Adrenal gland (tissue), 12 donors: Measurements from ENCODE around the gene DHX30. TPM values are rescaled to one million over a fixed set of nuclear protein-coding genes. Genes with fewer than 3 reads are reported as not detected.
A peak's percentile ranks its signal among the peaks of the same experiment; 100 is the strongest.

Experiments used
- DNase-seq, 7 donors: peaks; one replicate each; pipeline ENCODE4 v3.0.0-alpha.2; 2019 to 2020
- H3K27ac ChIP-seq, 5 donors: fragments of 200-600 bp; sonication (generic) in 4 of 5; 1 replicate in 3 of 5; 2 replicates in 2 of 5; pipeline versions ENCODE4 v1.5.1 to v1.8.0; 2016 to 2020; ENCODE audit warnings: mild to moderate bottlenecking in 1 of 5
- H3K27me3 ChIP-seq: fragments of 200-600 bp; 2 replicates; pipeline ENCODE4 v1.8.0; 2021
- H3K36me3 ChIP-seq, 2 donors: fragments of 200-600 bp; replicated peaks in 1 of 2; 1 replicate in 1 of 2; 2 replicates in 1 of 2; pipeline versions ENCODE4 v1.5.1 to v1.8.0; 2018 to 2022
- H3K4me1 ChIP-seq, 2 donors: fragments of 200-600 bp; replicated peaks in 1 of 2; 1 replicate in 1 of 2; 2 replicates in 1 of 2; pipeline versions ENCODE4 v1.5.1 to v1.8.0; 2018 to 2021
- H3K4me3 ChIP-seq, 4 donors: fragments of 200-600 bp; sonication (generic) in 3 of 4; one replicate each; pipeline ENCODE4 v1.5.1; 2016 to 2018
- H3K9me3 ChIP-seq, 3 donors: fragments of 200-600 bp; sonication (generic) in 1 of 3; replicated peaks in 1 of 3; 1 replicate in 2 of 3; 2 replicates in 1 of 3; pipeline versions ENCODE4 v1.5.1 to v1.8.0; 2016 to 2021
- CTCF ChIP-seq, 6 experiments: fragments of 450-650 bp in 4 of 6; fragments of 200-600 bp in 2 of 6; sonication (generic) in 1 of 6; IDR thresholded peaks; 1 replicate in 5 of 6; 2 replicates in 1 of 6; pipeline versions ENCODE4 v1.5.1 to v1.8.0; 2016 to 2021; ENCODE audit warnings: antibody characterized with exemption in 6 of 6, mild to moderate bottlenecking in 2 of 6, moderate library complexity in 1 of 6
- POLR2A ChIP-seq, 2 donors: fragments of 450-650 bp; IDR thresholded peaks; one replicate each; pipeline ENCODE4 v1.6.1; 2017; ENCODE audit warnings: antibody characterized with exemption in 2 of 2, mild to moderate bottlenecking in 2 of 2, moderate library complexity in 1 of 2
- WGBS, 4 donors: extraction: QIAGEN DNeasy Blood & Tissue Kit in 2 of 4; methylation state at CpG; one replicate each; pipeline versions ENCODE4 v1.1.5 to v1.1.7; 2013 to 2017; 5-methylcytosine and 5-hydroxymethylcytosine counted together
- intact Hi-C, 2 donors: fragments of 100-400 bp; cut with DNase I; formaldehyde crosslinking; loops; one replicate each; pipeline versions ENCODE4 v1.14.1 to v1.15.0; 2022 to 2023
- polyA plus RNA-seq, 3 donors: library from polyadenylated mRNA; stranded (reverse); fragments of 200-250 nt in 2 of 3; fragments of 350-450 nt in 1 of 3; fragmentation: Illumina TruSeq in 1 of 3; extraction: RNeasy Lipid Tissue Mini Kit (QIAGEN cat#74804) in 1 of 3; gene quantifications; one replicate each; pipeline ENCODE4 v1.2.3, GENCODE V29; 2013 to 2014
- total RNA-seq, 9 donors: library from RNA; depleted of rRNA in 4 of 9; stranded (reverse); fragments of >200 nt in 4 of 9; fragments of 120-200 nt in 1 of 9; fragmentation: NEBNext Ultra II Directional in 1 of 9; extraction: Animal tissue kit (Norgen Biotek cat#: 25700) in 1 of 9; gene quantifications; one replicate each; pipeline versions ENCODE4 v1.1.0 to v1.2.4, GENCODE V29; 2013 to 2023
- donor health status: healthy with polysubstance abuse.
- donor health status: Bipolar disorder and iron deficiency.
- donor health status: DM: yes; HTN: yes; CAD: no.
- donor health status: DM: no; HTN: no; CAD: no.
- donor health status: DM: no; HTN: no; CAD: no.
- donor health status: DM: yes; HTN: yes; CAD: no.

DHX30 gene
- total and polyA plus RNA-seq, 12 donors = 35.5 to 79.9 (median 62.2) TPM

DNA sequence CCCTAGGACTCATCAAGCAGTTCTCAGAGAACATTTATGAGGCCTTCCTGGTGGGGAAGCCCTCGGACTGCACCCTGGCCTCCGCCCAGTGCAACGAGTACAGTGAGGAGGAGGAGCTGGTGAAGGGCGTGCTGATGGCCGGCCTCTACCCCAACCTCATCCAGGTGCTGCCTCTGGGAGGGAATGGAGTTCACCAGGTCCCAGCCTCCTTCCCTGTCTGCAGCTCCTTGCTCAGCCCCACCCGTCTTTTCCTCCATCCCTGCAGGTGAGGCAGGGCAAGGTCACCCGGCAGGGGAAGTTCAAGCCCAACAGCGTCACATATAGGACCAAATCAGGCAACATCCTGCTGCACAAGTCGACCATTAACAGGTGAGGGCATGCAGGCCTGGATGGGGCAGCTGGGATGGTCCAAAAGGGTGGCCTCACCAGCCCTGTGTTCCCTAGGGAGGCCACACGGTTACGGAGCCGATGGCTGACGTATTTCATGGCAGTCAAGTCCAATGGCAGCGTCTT lies 46.3 kb downstream of the DHX30 start:
- H3K4me3 ChIP-seq = no peak overlapping the region
- no peak overlapping the region for H3K27ac ChIP-seq
- peaks cover 0 to 85% of the 10 kb centered on the region in 2 donors for H3K36me3 ChIP-seq
- intact Hi-C loops = loop anchor here in 1 of 2 donors (5.0 to 10.0 kb wide), 2 partner anchors 146 to 308 kb away; no protein-coding TSS in a partner anchor
- no peaks in the 10 kb centered on the region for H3K4me1 ChIP-seq
- no peak for TF ChIP-seq CTCF (IDR thresholded peaks at IDR 0.05)
- no peak for TF ChIP-seq POLR2A (IDR thresholded peaks at IDR 0.05)
- no peaks in the 10 kb centered on the region for H3K9me3 ChIP-seq
- 80 to 89% (median 86%) methylated on average over 6 to 14 of the region's 14 CpGs for WGBS, 4 donors
- no peak for DNase-seq
- H3K27me3 ChIP-seq = no peaks in the 10 kb centered on the region

- Histone ChIP-seq H3K4me3 (no peak overlapping the region), H3K27ac (no peak overlapping the region), H3K4me1 (no peaks in the 10 kb centered on the region), H3K27me3 (no peaks in the 10 kb centered on the region), H3K9me3 (no peaks in the 10 kb centered on the region), H3K36me3 (peaks cover 0 to 85% of the 10 kb centered on the region in 2 donors)
- intact Hi-C loops = loop anchor here in 1 of 2 donors (5.0 to 10.0 kb wide), 2 partner anchors 145 to 307 kb away; no protein-coding TSS in a partner anchor
- no peak for DNase-seq
- 66 to 90% (median 87%) methylated on average over 5 to 35 of the region's 35 CpGs for WGBS, 4 donors
- no peak for TF ChIP-seq POLR2A (IDR thresholded peaks at IDR 0.05)
- peak in 5 of 6 experiments; percentile 22 to 42 (median 25) for TF ChIP-seq CTCF (IDR thresholded peaks at IDR 0.05)
Observed at GRCh38 chr3:47849699-47850563, 47.0 kb downstream of the DHX30 start.

DNA sequence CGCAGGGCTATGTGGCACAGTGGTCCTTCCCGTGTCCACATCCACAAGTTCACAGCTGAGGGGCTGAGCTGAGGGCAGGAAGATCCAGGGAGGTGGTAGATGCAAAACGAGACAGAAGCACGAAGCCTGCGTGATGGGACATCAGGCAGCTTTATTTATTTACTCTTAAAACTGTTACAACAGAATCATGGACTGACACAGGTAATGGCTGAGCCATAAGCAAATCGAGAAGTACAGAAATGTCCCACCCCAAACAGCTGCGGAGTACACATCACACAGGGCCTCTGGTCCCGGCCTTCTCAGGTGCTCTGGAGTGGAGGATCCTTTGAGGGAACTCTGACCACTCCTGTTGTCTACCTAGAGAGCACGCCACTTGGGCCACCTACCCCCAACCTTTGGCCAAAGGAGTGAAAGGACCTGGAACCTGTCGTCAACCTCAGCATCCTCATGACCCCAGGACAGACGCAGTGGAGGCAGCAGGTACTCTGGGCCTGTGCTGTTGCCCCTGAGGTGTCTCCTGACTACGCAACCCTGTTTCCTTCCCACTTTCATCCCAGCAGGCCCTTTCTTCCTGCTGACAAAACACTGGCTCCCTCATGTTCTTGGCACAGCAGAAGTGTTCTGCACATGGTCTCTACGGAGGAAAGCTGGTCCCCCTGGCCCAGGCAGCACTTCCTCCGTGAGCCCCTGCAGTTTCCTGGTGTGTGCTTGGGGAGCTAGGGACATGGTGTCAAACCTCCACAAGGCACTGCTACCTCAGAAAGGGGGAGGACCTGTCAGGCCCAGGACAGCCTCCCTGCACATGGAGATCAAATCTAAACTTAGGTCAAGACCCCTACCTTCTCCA lies 47.8 kb downstream of the DHX30 start:
- intact Hi-C loops = no loop called here
- H3K9me3 ChIP-seq = no peaks in the 10 kb centered on the region
- H3K4me3 ChIP-seq = no peak overlapping the region
- 75 to 83% (median 81%) methylated on average over 11 to 14 of the region's 14 CpGs for WGBS, 4 donors
- H3K4me1 ChIP-seq = peaks cover 0 to under 1% of the 10 kb centered on the region in 2 donors
- TF ChIP-seq CTCF (IDR thresholded peaks at IDR 0.05) (no peak), POLR2A (IDR thresholded peaks at IDR 0.05) (no peak)
- H3K27ac ChIP-seq = no peak overlapping the region
- no peak for DNase-seq
- peaks cover 0 to 85% of the 10 kb centered on the region in 2 donors for H3K36me3 ChIP-seq
- H3K27me3 ChIP-seq = no peaks in the 10 kb centered on the region
